ENCODE results near the gene HS3ST6. TPM values are rescaled to one million over a fixed set of nuclear protein-coding genes. Genes with fewer than 3 reads are reported as not detected.
A peak's percentile ranks its signal among the peaks of the same experiment; 100 is the strongest.
"Not testable (repeated sequence)": the region's sequence is repeated elsewhere in the genome, so short reads cannot be mapped to it uniquely, and the experiment has no call there.

HS3ST6 gene
- total RNA-seq, 3 donors from 2014 or later (not counting 1 experiment from before 2014, with no cell fraction given), result not detected

DNA sequence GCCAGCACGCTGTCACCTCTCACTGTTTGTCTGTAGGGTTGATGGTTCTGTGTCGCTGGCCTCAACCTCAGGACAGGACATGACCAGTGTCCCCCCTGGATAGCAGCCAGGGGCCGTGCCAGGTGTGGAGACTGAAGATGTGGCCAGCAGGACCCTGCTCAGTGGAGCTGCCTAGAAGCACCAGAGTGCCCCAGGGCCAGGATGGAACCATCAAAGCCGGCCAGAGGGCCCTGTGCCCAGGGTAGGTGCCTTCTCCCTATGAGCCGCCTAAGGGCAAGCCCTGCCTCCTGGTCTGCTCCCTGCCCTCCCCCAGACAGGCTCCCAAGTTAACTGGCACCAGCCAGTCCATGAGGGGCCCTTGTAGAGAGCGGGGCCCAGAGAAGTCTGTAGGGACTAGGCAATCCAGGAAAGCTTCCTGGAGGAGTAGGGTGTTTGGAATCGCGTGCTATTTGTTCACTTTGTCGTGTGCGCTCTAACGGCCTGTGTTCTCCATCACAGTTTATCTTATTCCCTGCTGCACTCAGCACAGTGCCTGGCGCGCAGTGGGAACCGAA is 40.6 kb upstream of the HS3ST6 start:
- Histone ChIP-seq H3K27ac (ENCODE audit: low read length) (no peak overlapping the region), H3K4me3 (ENCODE audit: low read length) (peak overlapping the region; percentile 7), H3K9me3 (ENCODE audit: control insufficient read depth, insufficient read depth, low read length) (no peaks in the 10 kb centered on the region), H3K4me1 (ENCODE audit: control insufficient read depth, insufficient read depth, low read length) (peaks cover 45% of the 10 kb centered on the region), H3K36me3 (ENCODE audit: control insufficient read depth, insufficient read depth, low read length) (peaks cover 20% of the 10 kb centered on the region), H3K27me3 (ENCODE audit: control insufficient read depth, insufficient read depth, low read length) (no peaks in the 10 kb centered on the region)
- TF ChIP-seq, protein P1, sequence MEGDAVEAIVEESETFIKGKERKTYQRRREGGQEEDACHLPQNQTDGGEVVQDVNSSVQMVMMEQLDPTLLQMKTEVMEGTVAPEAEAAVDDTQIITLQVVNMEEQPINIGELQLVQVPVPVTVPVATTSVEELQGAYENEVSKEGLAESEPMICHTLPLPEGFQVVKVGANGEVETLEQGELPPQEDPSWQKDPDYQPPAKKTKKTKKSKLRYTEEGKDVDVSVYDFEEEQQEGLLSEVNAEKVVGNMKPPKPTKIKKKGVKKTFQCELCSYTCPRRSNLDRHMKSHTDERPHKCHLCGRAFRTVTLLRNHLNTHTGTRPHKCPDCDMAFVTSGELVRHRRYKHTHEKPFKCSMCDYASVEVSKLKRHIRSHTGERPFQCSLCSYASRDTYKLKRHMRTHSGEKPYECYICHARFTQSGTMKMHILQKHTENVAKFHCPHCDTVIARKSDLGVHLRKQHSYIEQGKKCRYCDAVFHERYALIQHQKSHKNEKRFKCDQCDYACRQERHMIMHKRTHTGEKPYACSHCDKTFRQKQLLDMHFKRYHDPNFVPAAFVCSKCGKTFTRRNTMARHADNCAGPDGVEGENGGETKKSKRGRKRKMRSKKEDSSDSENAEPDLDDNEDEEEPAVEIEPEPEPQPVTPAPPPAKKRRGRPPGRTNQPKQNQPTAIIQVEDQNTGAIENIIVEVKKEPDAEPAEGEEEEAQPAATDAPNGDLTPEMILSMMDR (IDR thresholded peaks at IDR 0.05), result no peak
- ATAC-seq, result no peak
- Mint-ChIP-seq H3K9me3 (no peaks in the 10 kb centered on the region), H3K27ac (peak overlapping the region; percentile 56 to 85), H3K4me1 (peaks cover 23 to 24% of the 10 kb centered on the region in 2 donors), H3K36me3 (no peaks in the 10 kb centered on the region), H3K4me3 (peak overlapping the region; percentile 91), H3K27me3 (ENCODE audit: low read depth in 2 of 2) (no peaks in the 10 kb centered on the region)
- 44% methylated on average over 14 of the region's 14 CpGs for WGBS (ENCODE audit: insufficient coverage)
- no peak for DNase-seq
- intact Hi-C loops (cut with micrococcal nuclease), result no loop called here

DNA sequence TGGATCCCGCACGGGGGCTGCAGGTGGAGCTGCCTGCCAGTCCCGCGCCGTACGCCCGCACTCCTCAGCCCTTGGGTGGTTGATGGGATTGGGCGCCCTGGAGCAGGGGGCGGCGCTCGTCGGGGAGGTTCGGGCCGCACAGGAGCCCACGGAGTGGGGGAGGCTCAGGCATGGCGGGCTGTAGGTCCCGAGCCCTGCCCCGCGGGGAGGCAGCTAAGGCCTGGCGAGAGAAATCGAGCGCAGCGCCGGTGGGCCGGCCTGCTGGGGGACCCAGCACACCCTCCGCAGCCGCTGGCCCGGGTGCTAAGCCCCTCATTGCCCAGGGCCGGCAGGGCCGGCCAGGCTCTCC is 39.9 kb upstream of the HS3ST6 start:
- intact Hi-C loops (cut with micrococcal nuclease); DNase-seq; ATAC-seq; H3K27ac Mint-ChIP-seq; H3K9me3 Mint-ChIP-seq; H3K36me3 Mint-ChIP-seq; H3K27me3 ChIP-seq (ENCODE audit: control insufficient read depth, insufficient read depth, low read length); H3K4me3 Mint-ChIP-seq; H3K4me3 ChIP-seq (ENCODE audit: low read length); H3K27me3 Mint-ChIP-seq (ENCODE audit: low read depth in 2 of 2); H3K9me3 ChIP-seq (ENCODE audit: control insufficient read depth, insufficient read depth, low read length); H3K27ac ChIP-seq (ENCODE audit: low read length): not testable (repeated sequence)
- 81% methylated on average over 30 of the region's 30 CpGs for WGBS (ENCODE audit: insufficient coverage)
- Histone ChIP-seq H3K36me3 (ENCODE audit: control insufficient read depth, insufficient read depth, low read length) (peaks cover 16% of the 10 kb centered on the region), H3K4me1 (ENCODE audit: control insufficient read depth, insufficient read depth, low read length) (peaks cover 38% of the 10 kb centered on the region)
- peaks cover 17 to 19% of the 10 kb centered on the region in 2 donors for H3K4me1 Mint-ChIP-seq

DNA sequence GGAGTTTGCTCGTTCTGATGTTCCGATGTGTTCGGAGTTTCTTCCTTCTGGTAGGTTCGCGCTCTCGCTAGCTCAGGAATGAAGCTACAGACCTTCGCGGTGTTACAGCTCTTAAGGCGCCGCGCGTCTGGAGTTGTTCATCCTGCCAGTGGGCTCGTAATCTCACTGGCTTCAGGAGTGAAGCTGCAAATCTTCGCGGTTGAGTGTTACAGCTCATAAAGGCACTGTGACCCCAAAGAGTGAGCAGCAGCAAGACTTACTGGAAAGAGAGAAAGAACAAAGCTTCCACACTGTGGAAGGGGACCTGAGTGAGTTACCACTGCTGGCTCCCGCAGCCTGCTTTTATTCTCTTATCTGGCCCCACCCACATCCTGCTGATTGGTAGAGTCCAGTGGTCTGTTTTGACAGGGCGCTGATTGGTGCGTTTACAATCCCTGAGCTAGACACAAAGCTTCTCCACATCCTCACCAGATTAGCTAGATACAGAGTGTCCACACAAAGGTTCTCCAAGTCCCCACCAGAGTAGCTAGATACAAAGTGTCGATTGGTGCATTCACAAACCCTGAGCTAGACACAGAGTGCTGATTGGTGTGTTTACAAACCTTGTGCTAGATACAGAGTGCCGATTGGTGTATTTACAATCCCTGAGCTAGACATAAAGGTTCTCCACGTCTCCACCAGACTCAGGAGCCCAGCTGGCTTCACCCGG is 39.4 kb upstream of the HS3ST6 start:
- H3K36me3 Mint-ChIP-seq; ATAC-seq; H3K27me3 Mint-ChIP-seq (ENCODE audit: low read depth in 2 of 2); H3K27ac ChIP-seq (ENCODE audit: low read length); H3K27ac Mint-ChIP-seq; H3K9me3 Mint-ChIP-seq; intact Hi-C loops (cut with micrococcal nuclease); H3K9me3 ChIP-seq (ENCODE audit: control insufficient read depth, insufficient read depth, low read length); DNase-seq; H3K27me3 ChIP-seq (ENCODE audit: control insufficient read depth, insufficient read depth, low read length); H3K4me3 ChIP-seq (ENCODE audit: low read length); H3K4me3 Mint-ChIP-seq: not testable (repeated sequence)
- peaks cover 13 to 19% of the 10 kb centered on the region in 2 donors for H3K4me1 Mint-ChIP-seq
- peaks cover 33% of the 10 kb centered on the region for H3K4me1 ChIP-seq (ENCODE audit: control insufficient read depth, insufficient read depth, low read length)
- 95% methylated on average over 20 of the region's 22 CpGs for WGBS (ENCODE audit: insufficient coverage)
- peaks cover 11% of the 10 kb centered on the region for H3K36me3 ChIP-seq (ENCODE audit: control insufficient read depth, insufficient read depth, low read length)

DNA sequence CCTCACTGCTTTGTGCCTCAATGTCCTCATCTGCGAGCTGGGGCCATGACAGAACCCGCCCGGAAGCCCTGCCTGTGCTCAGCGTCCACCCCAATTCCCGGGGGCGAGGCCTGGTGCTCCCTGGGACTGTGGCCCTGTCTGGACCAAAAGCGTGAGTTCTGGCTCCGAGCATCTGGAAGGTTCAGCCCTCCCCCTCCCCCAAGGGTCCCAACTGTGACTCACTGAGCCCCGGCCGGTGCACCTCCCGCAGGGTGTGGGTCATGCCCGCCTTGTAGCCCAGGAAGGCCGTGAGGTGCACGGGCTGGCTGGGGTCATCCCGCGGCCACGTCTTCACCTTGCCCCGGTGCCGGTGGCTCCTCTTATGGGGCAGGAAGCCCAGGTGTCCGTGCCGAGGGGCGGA is 35.5 kb upstream of the HS3ST6 start:
- no peaks in the 10 kb centered on the region for H3K36me3 ChIP-seq (ENCODE audit: control insufficient read depth, insufficient read depth, low read length)
- Mint-ChIP-seq H3K27ac (no peak overlapping the region), H3K4me3 (no peak overlapping the region), H3K36me3 (no peaks in the 10 kb centered on the region), H3K4me1 (no peaks in the 10 kb centered on the region), H3K27me3 (ENCODE audit: low read depth in 2 of 2) (peaks cover 0 to 3% of the 10 kb centered on the region in 2 donors), H3K9me3 (no peaks in the 10 kb centered on the region)
- ATAC-seq (no peak), DNase-seq (no peak)
- H3K4me1 ChIP-seq (ENCODE audit: control insufficient read depth, insufficient read depth, low read length), result peaks cover 2% of the 10 kb centered on the region
- no peaks in the 10 kb centered on the region for H3K9me3 ChIP-seq (ENCODE audit: control insufficient read depth, insufficient read depth, low read length)
- no peaks in the 10 kb centered on the region for H3K27me3 ChIP-seq (ENCODE audit: control insufficient read depth, insufficient read depth, low read length)
- intact Hi-C loops (cut with micrococcal nuclease), result no loop called here
- H3K4me3 ChIP-seq (ENCODE audit: low read length), result no peak overlapping the region
- H3K27ac ChIP-seq (ENCODE audit: low read length), result no peak overlapping the region
- TF ChIP-seq, protein P1 (IDR thresholded peaks at IDR 0.05), result no peak
- WGBS (ENCODE audit: insufficient coverage), result 93% methylated on average over 22 of the region's 22 CpGs

All from natural killer cell (primary cell).